K562 treated with DMSO at 1 percent for 12 hours (cell line): ENCODE data around the gene ANLN. TPM values are rescaled to one million over a fixed set of nuclear protein-coding genes. Genes with fewer than 3 reads are reported as not detected.

Experiments
- total RNA-seq: library from RNA; unstranded; fragments of 300-600 nt; gene quantifications from 2 replicates; pipeline ENCODE4 v1.2.3, GENCODE V29; 2022; ENCODE audit not compliant: insufficient read depth

Gene ANLN
- 12.3 and 45.1 TPM in 2 replicates for total RNA-seq

DNA sequence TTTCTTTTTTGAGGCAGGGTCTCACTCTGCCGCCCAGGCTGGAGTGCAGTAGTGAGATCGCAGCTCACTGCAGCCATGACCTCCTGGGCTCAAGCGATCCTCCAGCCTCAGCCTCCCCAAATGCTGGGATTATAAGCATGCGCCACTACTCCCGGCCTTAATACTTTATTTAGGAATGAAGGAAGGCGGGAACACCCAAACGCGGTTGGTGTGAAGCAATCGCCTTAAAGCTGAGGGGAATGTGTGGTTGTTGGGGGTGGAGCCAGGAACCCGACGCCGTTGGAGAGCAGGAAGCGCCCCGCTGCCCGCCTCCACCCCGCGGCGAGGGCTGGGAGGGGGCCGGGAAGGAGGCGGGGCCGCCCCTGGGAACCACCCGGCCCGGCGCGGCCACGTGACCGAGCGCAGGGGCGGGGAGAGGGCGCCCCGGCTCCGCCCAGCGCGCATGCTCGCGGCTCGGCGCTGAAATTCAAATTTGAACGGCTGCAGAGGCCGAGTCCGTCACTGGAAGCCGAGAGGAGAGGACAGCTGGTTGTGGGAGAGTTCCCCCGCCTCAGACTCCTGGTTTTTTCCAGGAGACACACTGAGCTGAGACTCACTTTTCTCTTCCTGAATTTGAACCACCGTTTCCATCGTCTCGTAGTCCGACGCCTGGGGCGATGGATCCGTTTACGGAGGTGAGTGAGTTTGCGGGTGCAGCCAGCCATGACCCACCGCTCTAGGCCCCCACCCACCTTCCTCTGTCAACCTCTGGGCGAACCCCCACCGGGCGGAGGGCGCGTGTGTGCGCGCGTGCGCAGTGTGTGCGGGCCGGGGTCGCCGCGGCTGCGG, at the start of gene ANLN:
ANLN (plus strand) TSS at position 492 of the 828 bp plus-strand sequence; CDS start at position 657, 165 bp downstream.

Other genes with a start within 250 kb of the ANLN start
- gene EEPD1, start 236.6 kb upstream of the ANLN start, total RNA-seq: 1.3 and 5.2 TPM in 2 replicates